Right atrium auricular region (tissue), 2 donors: Measurements from ENCODE around the gene MYH10. TPM values are rescaled to one million over a fixed set of nuclear protein-coding genes. Genes with fewer than 3 reads are reported as not detected.

Experiments used
- DNase-seq: peaks from one replicate; pipeline ENCODE4 v3.0.0-alpha.2; 2019; ENCODE audit warnings: low spot score
- H3K27ac ChIP-seq, 2 donors: fragments of 200-600 bp; sonication (generic); 1 replicate in 1 of 2; 2 replicates in 1 of 2; pipeline ENCODE4 v1.5.1; 2016 to 2019
- H3K27me3 ChIP-seq, 2 donors: fragments of 200-600 bp; sonication (generic); one replicate each; pipeline versions ENCODE4 v1.5.1 to v1.6.0; 2017 to 2019
- H3K36me3 ChIP-seq: fragments of 200-600 bp; sonication (generic); one replicate; pipeline ENCODE4 v1.5.1; 2016
- H3K4me1 ChIP-seq, 2 donors: fragments of 200-600 bp; sonication (generic); one replicate each; pipeline versions ENCODE4 v1.5.1 to v1.6.0; 2017 to 2019
- H3K4me3 ChIP-seq, 2 donors: fragments of 200-600 bp; sonication (generic); 1 replicate in 1 of 2; 2 replicates in 1 of 2; pipeline ENCODE4 v1.5.1; 2017 to 2019; ENCODE audit warnings: mild to moderate bottlenecking in 1 of 2, moderate library complexity in 1 of 2
- H3K9me3 ChIP-seq, 2 donors: fragments of 200-600 bp; sonication (generic); one replicate each; pipeline ENCODE4 v1.5.1; 2019
- total RNA-seq, 2 donors: library from RNA; depleted of rRNA; stranded (reverse); fragments of >200 nt; gene quantifications; one replicate each; pipeline ENCODE4 v1.1.0, GENCODE V29; 2016
- TF ChIP-seq, protein P1 (sequence below), 2 donors: fragments of 200-600 bp; sonication (generic); IDR thresholded peaks; one replicate each; pipeline ENCODE4 v1.5.1; 2019; ENCODE audit warnings: antibody characterized with exemption in 2 of 2

MYH10 gene
- total RNA-seq, 2 donors from 2014 or later = 48.9 to 49.1 TPM

DNA sequence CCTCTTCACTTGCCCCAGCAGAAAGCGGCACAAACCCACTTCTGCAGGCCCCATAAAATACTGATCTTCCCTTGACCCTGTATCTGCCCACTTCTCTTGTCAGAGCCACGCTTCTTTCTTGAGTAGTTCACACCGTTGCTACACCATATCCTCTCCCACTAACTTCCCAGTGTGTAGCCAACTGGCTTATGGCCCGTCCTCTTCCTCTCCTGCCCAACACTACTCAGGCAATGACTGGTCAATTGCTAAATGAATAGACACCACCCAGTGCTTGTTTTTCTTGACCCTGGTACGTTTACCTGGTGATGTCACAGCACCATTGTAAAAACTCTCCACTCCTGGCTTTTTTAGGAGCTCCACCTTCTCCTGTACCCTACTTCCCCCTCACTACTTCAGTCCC lies 107.9 kb downstream of the MYH10 start:
- TF ChIP-seq, protein P1, sequence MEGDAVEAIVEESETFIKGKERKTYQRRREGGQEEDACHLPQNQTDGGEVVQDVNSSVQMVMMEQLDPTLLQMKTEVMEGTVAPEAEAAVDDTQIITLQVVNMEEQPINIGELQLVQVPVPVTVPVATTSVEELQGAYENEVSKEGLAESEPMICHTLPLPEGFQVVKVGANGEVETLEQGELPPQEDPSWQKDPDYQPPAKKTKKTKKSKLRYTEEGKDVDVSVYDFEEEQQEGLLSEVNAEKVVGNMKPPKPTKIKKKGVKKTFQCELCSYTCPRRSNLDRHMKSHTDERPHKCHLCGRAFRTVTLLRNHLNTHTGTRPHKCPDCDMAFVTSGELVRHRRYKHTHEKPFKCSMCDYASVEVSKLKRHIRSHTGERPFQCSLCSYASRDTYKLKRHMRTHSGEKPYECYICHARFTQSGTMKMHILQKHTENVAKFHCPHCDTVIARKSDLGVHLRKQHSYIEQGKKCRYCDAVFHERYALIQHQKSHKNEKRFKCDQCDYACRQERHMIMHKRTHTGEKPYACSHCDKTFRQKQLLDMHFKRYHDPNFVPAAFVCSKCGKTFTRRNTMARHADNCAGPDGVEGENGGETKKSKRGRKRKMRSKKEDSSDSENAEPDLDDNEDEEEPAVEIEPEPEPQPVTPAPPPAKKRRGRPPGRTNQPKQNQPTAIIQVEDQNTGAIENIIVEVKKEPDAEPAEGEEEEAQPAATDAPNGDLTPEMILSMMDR (IDR thresholded peaks at IDR 0.05) = no peak
- Histone ChIP-seq H3K4me1 (no peaks in the 10 kb centered on the region), H3K4me3 (no peak overlapping the region), H3K27ac (no peak overlapping the region), H3K27me3 (no peaks in the 10 kb centered on the region), H3K9me3 (no peaks in the 10 kb centered on the region), H3K36me3 (peaks cover 51% of the 10 kb centered on the region)
- DNase-seq = no peak

DNA sequence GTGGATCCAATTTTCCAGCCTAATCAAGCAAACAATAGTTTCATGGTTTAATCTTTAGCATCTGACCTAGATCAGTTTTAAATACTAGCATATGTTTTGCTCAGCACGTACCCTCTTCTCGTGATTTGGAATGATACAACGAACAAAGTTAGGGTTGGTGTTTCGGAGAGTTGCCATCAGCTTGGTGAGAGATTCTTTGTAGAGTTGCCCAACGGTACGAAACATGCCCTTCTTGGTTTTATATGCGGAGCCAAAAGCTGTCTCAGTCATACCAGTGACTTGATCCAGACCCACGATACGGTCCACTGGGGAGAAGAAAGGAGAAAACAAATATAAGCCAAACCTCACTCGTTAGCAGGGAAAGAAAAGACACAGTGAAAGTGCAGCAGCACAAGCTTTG lies 109.5 kb downstream of the MYH10 start:
- no peak for DNase-seq
- Histone ChIP-seq H3K4me3 (no peak overlapping the region), H3K36me3 (peaks cover 56% of the 10 kb centered on the region), H3K4me1 (no peaks in the 10 kb centered on the region), H3K27me3 (no peaks in the 10 kb centered on the region), H3K27ac (no peak overlapping the region), H3K9me3 (no peaks in the 10 kb centered on the region)
- TF ChIP-seq, protein P1 (IDR thresholded peaks at IDR 0.05) = no peak

DNA sequence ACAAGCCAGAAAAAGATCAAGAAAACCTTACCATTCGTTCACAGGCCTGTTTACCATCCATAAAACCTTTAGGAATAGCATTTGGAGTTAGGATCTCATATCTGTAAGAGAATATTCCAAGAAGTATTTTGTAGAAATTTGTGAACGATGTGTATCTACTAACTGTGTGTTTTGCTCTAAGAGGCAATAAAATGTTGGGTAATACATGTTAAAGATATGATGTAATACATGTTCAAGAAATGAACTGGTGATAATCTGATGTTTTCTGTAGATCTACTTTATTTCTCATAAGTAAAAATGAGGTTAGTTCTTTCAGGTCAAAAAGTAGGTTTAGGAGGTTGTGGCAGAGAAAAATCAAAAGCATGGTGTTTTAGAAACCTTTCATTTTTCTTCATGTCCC lies 111.7 kb downstream of the MYH10 start:
- TF ChIP-seq, protein P1 (IDR thresholded peaks at IDR 0.05) = no peak
- H3K9me3 ChIP-seq = no peaks in the 10 kb centered on the region
- no peak for DNase-seq
- H3K4me1 ChIP-seq = no peaks in the 10 kb centered on the region
- no peak overlapping the region for H3K4me3 ChIP-seq
- no peaks in the 10 kb centered on the region for H3K27me3 ChIP-seq
- peaks cover 56% of the 10 kb centered on the region for H3K36me3 ChIP-seq
- no peak overlapping the region for H3K27ac ChIP-seq

DNA sequence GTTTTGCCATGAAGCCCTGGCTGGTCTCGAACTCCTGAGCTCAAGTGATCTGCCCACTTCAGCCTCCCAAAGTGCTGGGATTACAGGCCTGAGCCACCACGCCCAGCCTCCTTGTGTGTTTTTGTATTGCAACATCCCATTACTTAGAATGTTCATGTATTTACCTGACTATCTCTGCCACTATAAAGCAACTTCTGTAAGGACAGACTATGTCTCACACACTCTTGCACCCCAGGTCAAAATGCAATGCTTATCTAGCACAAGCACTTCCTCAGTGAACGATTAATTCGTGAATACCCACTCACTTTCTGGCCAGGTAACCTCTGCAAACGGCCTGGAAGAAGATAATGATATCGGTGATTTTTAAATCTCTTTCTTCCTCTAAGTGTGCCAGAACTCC lies 112.2 kb downstream of the MYH10 start:
- Histone ChIP-seq H3K9me3 (no peaks in the 10 kb centered on the region), H3K36me3 (peaks cover 62% of the 10 kb centered on the region), H3K4me3 (no peak overlapping the region), H3K4me1 (no peaks in the 10 kb centered on the region), H3K27ac (no peak overlapping the region), H3K27me3 (no peaks in the 10 kb centered on the region)
- DNase-seq = no peak
- TF ChIP-seq, protein P1 (IDR thresholded peaks at IDR 0.05) = no peak

DNA sequence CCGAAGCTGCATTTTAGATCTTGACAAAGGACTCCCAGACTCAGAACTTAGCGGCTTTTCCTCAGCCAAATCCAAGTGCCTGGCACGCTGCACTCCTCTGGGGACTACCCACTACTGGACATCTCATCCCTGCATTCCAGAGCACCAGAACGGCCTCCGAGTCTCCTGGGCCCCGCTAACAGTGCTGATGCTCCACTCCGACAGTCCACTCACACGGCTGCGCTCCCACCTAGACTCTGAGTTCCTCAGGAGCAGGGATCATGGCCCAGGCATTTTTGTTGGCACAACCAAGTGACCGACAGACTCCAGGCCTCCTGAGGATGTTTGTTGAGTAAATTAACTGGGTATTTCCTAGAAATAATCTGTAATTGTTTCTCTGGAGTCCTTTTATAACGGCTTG lies 115.7 kb downstream of the MYH10 start:
- Histone ChIP-seq H3K4me1 (no peaks in the 10 kb centered on the region), H3K9me3 (no peaks in the 10 kb centered on the region), H3K4me3 (no peak overlapping the region), H3K27ac (no peak overlapping the region), H3K36me3 (peaks cover 64% of the 10 kb centered on the region), H3K27me3 (no peaks in the 10 kb centered on the region)
- TF ChIP-seq, protein P1 (IDR thresholded peaks at IDR 0.05) = no peak
- no peak for DNase-seq

DNA sequence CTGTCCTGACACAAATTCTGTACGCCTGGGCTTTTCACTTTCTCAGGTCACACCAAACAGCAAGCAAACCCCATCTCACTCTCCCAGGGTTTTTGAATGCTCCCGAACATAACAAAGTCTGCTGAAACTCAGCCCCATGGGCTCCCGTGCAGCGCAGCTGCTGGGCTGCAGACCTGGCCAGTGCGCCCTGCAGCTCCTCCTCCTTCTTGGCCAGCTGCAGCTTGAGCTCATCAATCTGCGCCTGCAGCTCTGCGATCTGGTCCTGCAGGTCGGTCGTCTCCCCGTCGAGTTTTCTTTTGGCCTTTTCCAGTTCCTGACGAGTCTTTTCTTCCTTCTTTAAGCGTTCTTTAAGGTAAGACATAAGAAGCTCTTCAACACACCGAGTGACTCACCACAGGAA lies 124.4 kb downstream of the MYH10 start:
- peaks cover 47% of the 10 kb centered on the region for H3K36me3 ChIP-seq
- no peaks in the 10 kb centered on the region for H3K9me3 ChIP-seq
- H3K27ac ChIP-seq = no peak overlapping the region
- no peaks in the 10 kb centered on the region for H3K27me3 ChIP-seq
- H3K4me1 ChIP-seq = no peaks in the 10 kb centered on the region
- H3K4me3 ChIP-seq = no peak overlapping the region
- DNase-seq = no peak
- TF ChIP-seq, protein P1 (IDR thresholded peaks at IDR 0.05) = no peak
